K562 (cell line): Measurements from ENCODE around the gene EMC1. TPM values are rescaled to one million over a fixed set of nuclear protein-coding genes. Genes with fewer than 3 reads are reported as not detected.
"Not testable (repeated sequence)": the region's sequence is repeated elsewhere in the genome, so short reads cannot be mapped to it uniquely, and the experiment has no call there.

Experiments used
- ATAC-seq: fragments of 200-7000 bp; cut with Tn5 transposase; 3 replicates; pipeline ENCODE4 v1.9.1; 2020; ENCODE audit warnings: moderate library complexity
- BruUV-seq: library from RNA; stranded (reverse); fragments of 400-500 nt; replicated peaks from 2 replicates; lab custom pipeline; 2021; lab: Mats Ljungman, UMichigan
- CTCF ChIA-PET: fragments of 300-600 bp; formaldehyde crosslinking; extraction: SDS; loops from one replicate; lab custom pipeline; 2021; ENCODE audit warnings: low intra/inter-chr PET ratio; lab: Yijun Ruan, JAX
- POLR2A ChIA-PET: fragments of 300-600, 350-650 bp; sonication (Branson Sonifier 250); formaldehyde crosslinking; extraction: SDS; loops from one replicate; lab custom pipeline; 2021; ENCODE audit warnings: antibody characterized with exemption, inconsistent platforms; lab: Yijun Ruan, JAX
- DNase-seq, 4 experiments: peaks; one replicate each; pipeline versions ENCODE4 v3.0.0 to v3.0.0-alpha.2; 2011 to 2018; ENCODE audit warnings: low spot score in 3 of 4, mixed read lengths in 3 of 4; ENCODE audit errors: extremely low read depth in 1 of 4
- FAIRE-seq: peaks from 2 replicates; lab custom pipeline; 2011; peaks lifted over from hg19 to GRCh38; lab: Jason Lieb, UNC
- H2AFZ ChIP-seq: 2 replicates; pipeline ENCODE4 v1.6.0; 2011; ENCODE audit warnings: low read depth, low read length, control low read depth, inconsistent platforms
- H3K27ac ChIP-seq: fragments of 200-600 bp; 3 replicates; pipeline ENCODE4 v1.8.0; 2011; ENCODE audit warnings: low read depth, mild to moderate bottlenecking, control low read depth, inconsistent platforms, low read length, moderate library complexity, mixed read lengths; ENCODE audit errors: extremely low read depth
- H3K27me3 ChIP-seq, 2 experiments: fragments of 300-600 bp in 1 of 2; 2 replicates in 1 of 2; 3 replicates in 1 of 2; pipeline versions ENCODE4 v1.6.0 to v1.8.0; 2011; ENCODE audit warnings: inconsistent platforms in 2 of 2, low read length in 2 of 2, mild to moderate bottlenecking in 1 of 2, mixed read lengths in 1 of 2, moderate library complexity in 1 of 2; ENCODE audit not compliant: control insufficient read depth in 2 of 2, insufficient read depth in 2 of 2
- H3K36me3 ChIP-seq: fragments of 300-600 bp; 3 replicates; pipeline ENCODE4 v1.8.0; 2011; ENCODE audit warnings: mild to moderate bottlenecking, low read length, inconsistent platforms; ENCODE audit not compliant: control insufficient read depth, insufficient read depth
- H3K4me1 ChIP-seq, 2 experiments: fragments of 200-600 bp in 1 of 2; replicated peaks in 1 of 2; 2 replicates in 1 of 2; 3 replicates in 1 of 2; pipeline versions ENCODE4 v1.5.1 to v1.8.0; 2011; ENCODE audit warnings: inconsistent platforms in 2 of 2, low read length in 2 of 2, mild to moderate bottlenecking in 1 of 2, mixed read lengths in 1 of 2, moderate library complexity in 1 of 2; ENCODE audit not compliant: control insufficient read depth in 2 of 2, insufficient read depth in 2 of 2
- H3K4me2 ChIP-seq: 2 replicates; pipeline ENCODE4 v1.6.1; 2011; ENCODE audit warnings: low read length, control low read depth, inconsistent platforms, mixed read lengths; ENCODE audit not compliant: insufficient read depth
- H3K4me3 ChIP-seq: fragments of 200-600 bp; sonication (generic), shearing (Covaris generic); 2 replicates; pipeline ENCODE4 v1.5.1; 2016; ENCODE audit warnings: control low read depth, inconsistent platforms
- H3K79me2 ChIP-seq: fragments of 200-600 bp; 3 replicates; pipeline ENCODE4 v1.8.0; 2011; ENCODE audit warnings: low read length, inconsistent platforms; ENCODE audit not compliant: control insufficient read depth, insufficient read depth
- H3K9ac ChIP-seq, 2 experiments: 2 replicates each; pipeline versions ENCODE4 v1.6.0 to v1.6.1; 2011; ENCODE audit warnings: low read depth in 2 of 2, low read length in 2 of 2, control low read depth in 1 of 2, inconsistent platforms in 1 of 2, mild to moderate bottlenecking in 1 of 2, mixed read lengths in 1 of 2; ENCODE audit not compliant: insufficient read depth in 1 of 2
- H3K9me1 ChIP-seq: one replicate; pipeline ENCODE4 v1.6.0; 2011; ENCODE audit warnings: inconsistent platforms, mild to moderate bottlenecking, low read length, moderate library complexity; ENCODE audit not compliant: control insufficient read depth, insufficient read depth
- H3K9me3 ChIP-seq: replicated peaks from 2 replicates; pipeline ENCODE4 v1.5.1; 2011; ENCODE audit warnings: low read depth, low read length, inconsistent platforms; ENCODE audit not compliant: control insufficient read depth, insufficient read depth
- H4K20me1 ChIP-seq: replicated peaks from 2 replicates; pipeline ENCODE4 v1.6.1; 2011; ENCODE audit warnings: low read length, inconsistent platforms, mixed read lengths; ENCODE audit not compliant: control insufficient read depth, insufficient read depth
- POLR2AphosphoS5 ChIP-seq: IDR thresholded peaks from 2 replicates; pipeline ENCODE4 v1.6.1; 2011; ENCODE audit warnings: mild to moderate bottlenecking, low read depth, low read length, moderate library complexity; ENCODE audit not compliant: control insufficient read depth, insufficient read depth
- SMARCC2 ChIP-seq: fragments of 450-650 bp; IDR thresholded peaks from 2 replicates; pipeline ENCODE4 v1.6.1; 2017; ENCODE audit warnings: antibody characterized with exemption, moderate library complexity, mild to moderate bottlenecking, low read depth
- ZNF121 ChIP-seq: sonication (generic); formaldehyde crosslinking; conservative IDR thresholded peaks from 2 replicates; pipeline ENCODE4 v1.8.0; 2022; ENCODE audit warnings: missing genetic modification reagents
- WGBS: fragments of 100-300 bp; shearing (Covaris generic); methylation state at CpG from one replicate; pipeline ENCODE4 v1.1.6; 2016; ENCODE audit warnings: low coverage, mixed read lengths; ENCODE audit not compliant: insufficient coverage; ENCODE audit errors: missing lambda C conversion rate; 5-methylcytosine and 5-hydroxymethylcytosine counted together
- in situ Hi-C: fragments of 300-500 bp; cut with MboI; formaldehyde crosslinking; loops from 4 replicates; pipeline ENCODE4 v1.15.0; 2018; ENCODE audit warnings: inconsistent platforms, mixed read lengths
- intact Hi-C: fragments of 100-400 bp; cut with micrococcal nuclease; formaldehyde crosslinking; loops from 2 replicates; pipeline ENCODE4 v1.14.2; 2022
- polyA plus RNA-seq, 8 experiments: library from polyadenylated mRNA; depleted of rRNA in 4 of 8; stranded (reverse) in 5 of 8; unstranded in 3 of 8; fragments of >200 nt; fragmentation: Nextera tagmentation in 2 of 8; fragmentation: Illumina TruSeq in 1 of 8; extraction: Ambion mirVana in 2 of 8; extraction: Trizol in 1 of 8; gene quantifications; 2 replicates each; pipeline versions ENCODE4 v1.2.1 to v1.2.3, GENCODE V29; 2011 to 2014; ENCODE audit warnings: inconsistent platforms in 1 of 8, missing spikeins in 1 of 8
- total RNA-seq, 7 experiments: library from RNA; depleted of rRNA in 6 of 7; stranded (reverse); fragments of >200 nt in 6 of 7; fragmentation: Illumina TruSeq in 2 of 7; extraction: Trizol in 2 of 7; gene quantifications; 2 replicates each; pipeline versions ENCODE4 v1.2.1 to v1.2.3, GENCODE V29; 2011 to 2021; ENCODE audit warnings: low replicate concordance in 1 of 7

Gene EMC1
- total and polyA plus RNA-seq, 9 of the 15 experiments (the other 6 are each of a cell fraction or from before 2014, with no cell fraction given) = 17.8 to 88.2 (median 37.4) TPM

GRCh38 chr1:19219451-19219850 is 31.9 kb downstream of the EMC1 start:
- no TSS peak for BruUV-seq
- H3K9ac ChIP-seq = no peak overlapping the region
- 0 out of 3 replicates have a peak overlapping the region, but pooled peaks have one; percentile 16 for H3K27ac ChIP-seq
- H3K79me2 ChIP-seq = peaks cover 29% of the 10 kb centered on the region
- CTCF ChIA-PET = no interaction called here
- H3K27me3 ChIP-seq = no peaks in the 10 kb centered on the region; a peak in 1 of 5 replicates
- peak; percentile 28; the same call in 1 of the 2 replicates for TF ChIP-seq POLR2AphosphoS5
- no peak for TF ChIP-seq SMARCC2
- TF ChIP-seq, all 486 proteins: peak for 1
- POLR2A ChIA-PET = interaction anchor here (0.6 to 5.1 kb wide), 7 partner anchors 8 to 871 kb away, joined by 3 to 45 read pairs (median 4); partner anchors contain the start of gene UBR4
- no peak for DNase-seq
- 93% methylated on average over 7 of the region's 7 CpGs for WGBS
- peak; percentile 10; the same call in 1 of the 3 replicates for ATAC-seq
- in situ Hi-C loops = no loop called here
- Histone ChIP-seq H3K9me1 (no peaks in the 10 kb centered on the region), H4K20me1 (no peaks in the 10 kb centered on the region), H3K36me3 (peaks cover 98% of the 10 kb centered on the region), H3K4me2 (no peak overlapping the region), H3K9me3 (no peaks in the 10 kb centered on the region; the same call in 1 of the 2 replicates), H3K4me1 (0 out of 5 replicates have a peak, but pooled peaks cover 0 to 3% of the 10 kb centered on the region in 2 experiments), H2AFZ (no peak overlapping the region), H3K4me3 (no peak overlapping the region)
- no peak for FAIRE-seq
- intact Hi-C loops = no loop called here

GRCh38 chr1:19216585-19216984 is 34.7 kb downstream of the EMC1 start:
- H4K20me1 ChIP-seq, BruUV-seq, H2AFZ ChIP-seq, H3K9me3 ChIP-seq, H3K4me2 ChIP-seq, H3K9me1 ChIP-seq, intact Hi-C loops, FAIRE-seq, H3K27ac ChIP-seq, DNase-seq, CTCF ChIA-PET, in situ Hi-C loops, H3K4me3 ChIP-seq, H3K9ac ChIP-seq: not testable (repeated sequence)
- Histone ChIP-seq H3K79me2 (peaks cover 58% of the 10 kb centered on the region), H3K4me1 (peaks cover 3 to 10% of the 10 kb centered on the region in 2 experiments; a peak in 3 of 5 replicates), H3K36me3 (peaks cover 98% of the 10 kb centered on the region)
- 98% methylated on average over 4 of the region's 4 CpGs for WGBS
- peak; percentile 82 for TF ChIP-seq ZNF121 (CRISPR knock-in tag)
- TF ChIP-seq, all 486 proteins: peak for 1; not testable (repeated sequence) for 485
- not testable (repeated sequence) for H3K27me3 ChIP-seq, ATAC-seq
- POLR2A ChIA-PET = interaction anchor here (0.7 to 2.2 kb wide), 4 partner anchors 8 to 445 kb away, joined by 3 to 13 read pairs (median 4); no protein-coding TSS in a partner anchor
